Natural killer cell (primary cell): ENCODE data around the gene LAD1. TPM values are rescaled to one million over a fixed set of nuclear protein-coding genes. Genes with fewer than 3 reads are reported as not detected.
A peak's percentile ranks its signal among the peaks of the same experiment; 100 is the strongest.

Source experiments
- ATAC-seq, 3 donors: fragments of 150-1000 bp in 2 of 3; fragments of 200-7000 bp in 1 of 3; cut with Tn5 transposase; 1 replicate in 1 of 3; 2 replicates in 2 of 3; pipeline ENCODE4 v1.10.0; 2021; ENCODE audit warnings: mild to moderate bottlenecking in 2 of 3, moderate library complexity in 2 of 3
- DNase-seq, 2 donors: peaks; one replicate each; pipeline versions ENCODE4 v3.0.0 to v3.0.0-alpha.2; 2013 to 2021; ENCODE audit warnings: mixed read lengths in 1 of 2
- H3K27ac ChIP-seq: one replicate; pipeline ENCODE4 v1.5.1; 2013; ENCODE audit warnings: mild to moderate bottlenecking, low read length
- H3K27me3 ChIP-seq: one replicate; pipeline ENCODE4 v1.6.1; 2013; ENCODE audit warnings: low read length; ENCODE audit not compliant: control insufficient read depth, insufficient read depth
- H3K36me3 ChIP-seq: one replicate; pipeline ENCODE4 v1.6.1; 2013; ENCODE audit warnings: low read length; ENCODE audit not compliant: control insufficient read depth, insufficient read depth
- H3K4me1 ChIP-seq: one replicate; pipeline ENCODE4 v1.6.1; 2013; ENCODE audit warnings: low read length; ENCODE audit not compliant: control insufficient read depth, insufficient read depth
- H3K4me3 ChIP-seq: one replicate; pipeline ENCODE4 v1.5.1; 2013; ENCODE audit warnings: low read length
- H3K9me3 ChIP-seq: one replicate; pipeline ENCODE4 v1.6.1; 2013; ENCODE audit warnings: low read length; ENCODE audit not compliant: control insufficient read depth, insufficient read depth
- H3K27ac Mint-ChIP-seq, 2 donors: one replicate each; pipeline ENCODE4 v1.8.0; 2022; ENCODE audit warnings: mild to moderate bottlenecking in 2 of 2, mixed read lengths in 2 of 2, moderate library complexity in 1 of 2
- H3K27me3 Mint-ChIP-seq, 2 donors: one replicate each; pipeline ENCODE4 v1.8.0; 2022; ENCODE audit warnings: low read depth in 2 of 2, mixed read lengths in 2 of 2
- H3K36me3 Mint-ChIP-seq: one replicate; pipeline ENCODE4 v1.8.0; 2022; ENCODE audit warnings: mixed read lengths
- H3K4me1 Mint-ChIP-seq, 2 donors: one replicate each; pipeline ENCODE4 v1.8.0; 2022; ENCODE audit warnings: mixed read lengths in 2 of 2
- H3K4me3 Mint-ChIP-seq: one replicate; pipeline ENCODE4 v1.8.0; 2022; ENCODE audit warnings: mild to moderate bottlenecking, moderate library complexity, mixed read lengths
- H3K9me3 Mint-ChIP-seq, 2 donors: one replicate each; pipeline ENCODE4 v1.8.0; 2022; ENCODE audit warnings: mixed read lengths in 2 of 2
- CTCF ChIP-seq: fragments of 200-600 bp; IDR thresholded peaks from one replicate; pipeline ENCODE4 v1.8.0; 2022; ENCODE audit warnings: antibody characterized with exemption
- WGBS: methylation state at CpG from one replicate; pipeline ENCODE4 v1.1.7; 2013; ENCODE audit warnings: missing lambda C conversion rate; ENCODE audit not compliant: insufficient coverage; 5-methylcytosine and 5-hydroxymethylcytosine counted together
- intact Hi-C: fragments of 100-400 bp; cut with micrococcal nuclease; formaldehyde crosslinking; loops from one replicate; pipeline ENCODE4 v1.14.2; 2022
- total RNA-seq, 4 donors: library from RNA; stranded (reverse); fragments of 120-200 nt in 1 of 4; gene quantifications; one replicate each; pipeline versions ENCODE4 v1.2.3 to v1.2.4, GENCODE V29; 2013 to 2022

The LAD1 gene
- under 1 TPM in 1 of 3 donors, not detected in 2; 0.68 TPM for total RNA-seq
- total RNA-seq (2013), result 0.27 TPM

- H3K27ac ChIP-seq, result no peak within 1 kb of the TSS
- Mint-ChIP-seq H3K36me3 (no peaks in the 10 kb centered on the region), H3K27ac (no peak within 1 kb of the TSS), H3K9me3 (no peaks in the 10 kb centered on the region), H3K4me3 (no peak within 1 kb of the TSS), H3K27me3 (peaks cover 16 to 34% of the 10 kb centered on the region in 2 donors), H3K4me1 (no peaks in the 10 kb centered on the region)
- no peak for DNase-seq
- H3K9me3 ChIP-seq, result no peaks in the 10 kb centered on the region
- no peaks in the 10 kb centered on the region for H3K36me3 ChIP-seq
- no peak for ATAC-seq
- intact Hi-C loops, result no loop called here
- TF ChIP-seq CTCF, result no peak
- no peak within 1 kb of the TSS for H3K4me3 ChIP-seq
- H3K4me1 ChIP-seq, result no peaks in the 10 kb centered on the region
- H3K27me3 ChIP-seq, result peaks cover 10% of the 10 kb centered on the region
- 10% methylated on average over 25 of the region's 25 CpGs for WGBS
These were observed at the start of gene LAD1 for GRCh38 chr1:201399018-201399351. LAD1 (minus strand) TSS chr1:201399324; CDS start chr1:201399306, 18 bp downstream.

- DNase-seq (peak; percentile 37 to 76), ATAC-seq (peak; percentile 71 to 90 (median 79))
- Mint-ChIP-seq H3K27ac (peak overlapping the region in 1 of 2 donors; percentile 42), H3K36me3 (no peaks in the 10 kb centered on the region), H3K4me3 (no peak overlapping the region), H3K4me1 (peaks cover 14 to 43% of the 10 kb centered on the region in 2 donors), H3K27me3 (no peaks in the 10 kb centered on the region), H3K9me3 (no peaks in the 10 kb centered on the region)
- Histone ChIP-seq H3K4me1 (peaks cover 3% of the 10 kb centered on the region), H3K9me3 (no peaks in the 10 kb centered on the region), H3K4me3 (no peak overlapping the region), H3K27me3 (no peaks in the 10 kb centered on the region), H3K36me3 (no peaks in the 10 kb centered on the region), H3K27ac (no peak overlapping the region)
- WGBS, result 43% methylated on average over 18 of the region's 20 CpGs
- TF ChIP-seq CTCF, result peak; percentile 82
- intact Hi-C loops, result loop anchor here (2.0 kb wide), 1 partner anchor 65 kb away; no protein-coding TSS in a partner anchor
These were observed 49.1 kb upstream of the LAD1 start for GRCh38 chr1:201447903-201448871.

GRCh38 chr1:201445310-201445709 is 46.2 kb upstream of the LAD1 start:
- ATAC-seq (peak in 2 of 3 donors; percentile 37 to 62), DNase-seq (no peak)
- Histone ChIP-seq H3K27ac (no peak overlapping the region), H3K27me3 (no peaks in the 10 kb centered on the region), H3K9me3 (no peaks in the 10 kb centered on the region), H3K36me3 (no peaks in the 10 kb centered on the region), H3K4me3 (no peak overlapping the region), H3K4me1 (peaks cover 3% of the 10 kb centered on the region)
- H3K4me3 Mint-ChIP-seq, result no peak overlapping the region
- H3K27me3 Mint-ChIP-seq, result peaks cover 2 to 16% of the 10 kb centered on the region in 2 donors
- H3K9me3 Mint-ChIP-seq, result no peaks in the 10 kb centered on the region
- peaks cover 14 to 30% of the 10 kb centered on the region in 2 donors for H3K4me1 Mint-ChIP-seq
- 60% methylated on average over 6 of the region's 6 CpGs for WGBS
- H3K36me3 Mint-ChIP-seq, result no peaks in the 10 kb centered on the region
- peak overlapping the region in 1 of 2 donors; percentile 69 for H3K27ac Mint-ChIP-seq
- intact Hi-C loops, result no loop called here
- no peak for TF ChIP-seq CTCF
